ENCODE data around the gene ZNF324. TPM values are rescaled to one million over a fixed set of nuclear protein-coding genes. Genes with fewer than 3 reads are reported as not detected.

The ZNF324 gene
- total RNA-seq, 1 experiment from 2014 or later, result 15.7 TPM

Other genes with a start within 250 kb of the ZNF324 start
- gene ZNF544, start 238.2 kb upstream of the ZNF324 start, total RNA-seq (2014; rRNA removed; shearing (Covaris generic)), result 47.3 and 65.4 TPM in 2 replicates
- gene ZNF8, start 188.1 kb upstream of the ZNF324 start, total RNA-seq (2014; rRNA removed; shearing (Covaris generic)), result 3.7 and 7.1 TPM in 2 replicates
- 90.1 and 122 TPM in 2 replicates for gene ERVK3-1, start 161.7 kb upstream of the ZNF324 start, total RNA-seq (2014; rRNA removed; shearing (Covaris generic))
- 2.2 and 3.6 TPM in 2 replicates for gene ZSCAN22, start 140.1 kb upstream of the ZNF324 start, total RNA-seq (2014; rRNA removed; shearing (Covaris generic))
- 67.3 and 68.9 TPM in 2 replicates for gene A1BG, start 113.6 kb upstream of the ZNF324 start, total RNA-seq (2014; rRNA removed; shearing (Covaris generic))
- 0.54 and 1.5 TPM in 2 replicates for gene ZNF497, start 104.3 kb upstream of the ZNF324 start, total RNA-seq (2014; rRNA removed; shearing (Covaris generic))
- gene ZNF837, start 86.0 kb upstream of the ZNF324 start, total RNA-seq (2014; rRNA removed; shearing (Covaris generic)), result 0.34 and 3.4 TPM in 2 replicates
- gene RPS5, start 79.8 kb upstream of the ZNF324 start, total RNA-seq (2014; rRNA removed; shearing (Covaris generic)), result 1,319 and 1,664 TPM in 2 replicates
- gene RNF225, start 71.4 kb upstream of the ZNF324 start, total RNA-seq (2014; rRNA removed; shearing (Covaris generic)), result not detected in 2 replicates
- 11.6 and 14.2 TPM in 2 replicates for gene ZNF584, start 58.4 kb upstream of the ZNF324 start, total RNA-seq (2014; rRNA removed; shearing (Covaris generic))
- 4.8 and 4.9 TPM in 2 replicates for gene ZNF132, start 26.9 kb upstream of the ZNF324 start, total RNA-seq (2014; rRNA removed; shearing (Covaris generic))
- gene ZNF324B, start 15.5 kb upstream of the ZNF324 start, total RNA-seq (2014; rRNA removed; shearing (Covaris generic)), result 6.6 and 16.3 TPM in 2 replicates
- gene ZNF446, start 9.3 kb downstream of the ZNF324 start, total RNA-seq (2014; rRNA removed; shearing (Covaris generic)), result 5.4 and 10.9 TPM in 2 replicates
- 4.1 and 5.2 TPM in 2 replicates for gene SLC27A5, start 44.9 kb downstream of the ZNF324 start, total RNA-seq (2014; rRNA removed; shearing (Covaris generic))
- 5.8 and 9.7 TPM in 2 replicates for gene ZBTB45, start 52.7 kb downstream of the ZNF324 start, total RNA-seq (2014; rRNA removed; shearing (Covaris generic))
- gene TRIM28, start 77.0 kb downstream of the ZNF324 start, total RNA-seq (2014; rRNA removed; shearing (Covaris generic)), result 262 and 359 TPM in 2 replicates
- 136 and 147 TPM in 2 replicates for gene CHMP2A, start 88.0 kb downstream of the ZNF324 start, total RNA-seq (2014; rRNA removed; shearing (Covaris generic))
- gene UBE2M, start 91.5 kb downstream of the ZNF324 start, total RNA-seq (2014; rRNA removed; shearing (Covaris generic)), result 99.7 and 113 TPM in 2 replicates
- gene MZF1, start 106.3 kb downstream of the ZNF324 start, total RNA-seq (2014; rRNA removed; shearing (Covaris generic)), result 5.9 and 10.3 TPM in 2 replicates